Activated CD8-positive, alpha-beta T cell treated with anti-CD3 and anti-CD28 coated beads for 36 hours (primary cell): Measurements from ENCODE around the gene GRM2. TPM values are rescaled to one million over a fixed set of nuclear protein-coding genes. Genes with fewer than 3 reads are reported as not detected.

Experiments used
- ATAC-seq: fragments of 200-7000 bp; cut with Tn5 transposase; one replicate; pipeline ENCODE4 v1.10.0; 2021; ENCODE audit warnings: mild to moderate bottlenecking, moderate library complexity
- CTCF ChIA-PET: fragments of 350-600 bp; sonication (Branson Sonifier 250); formaldehyde crosslinking; loops from one replicate; lab custom pipeline; 2021; ENCODE audit warnings: antibody characterized with exemption; lab: Charles Lee
- POLR2A ChIA-PET: fragments of 350-600 bp; sonication (Branson Sonifier 250); formaldehyde crosslinking; loops from one replicate; lab custom pipeline; 2021; ENCODE audit warnings: antibody characterized with exemption; lab: Charles Lee
- DNase-seq: peaks from one replicate; pipeline ENCODE4 v3.0.0-alpha.2; 2020
- H3K27ac Mint-ChIP-seq: one replicate; pipeline ENCODE4 v1.8.0; 2021; ENCODE audit warnings: mild to moderate bottlenecking, mixed read lengths
- H3K27me3 Mint-ChIP-seq: one replicate; pipeline ENCODE4 v1.8.0; 2021; ENCODE audit warnings: mixed read lengths
- H3K36me3 Mint-ChIP-seq: one replicate; pipeline ENCODE4 v1.8.0; 2021; ENCODE audit warnings: low read depth, mixed read lengths
- H3K4me1 Mint-ChIP-seq: one replicate; pipeline ENCODE4 v1.8.0; 2021; ENCODE audit warnings: low read depth, mixed read lengths
- H3K4me3 Mint-ChIP-seq: one replicate; pipeline ENCODE4 v1.8.0; 2021; ENCODE audit warnings: mild to moderate bottlenecking, moderate library complexity, mixed read lengths
- H3K9me3 Mint-ChIP-seq: one replicate; pipeline ENCODE4 v1.8.0; 2021; ENCODE audit warnings: mixed read lengths
- intact Hi-C: fragments of 100-400 bp; cut with micrococcal nuclease; formaldehyde crosslinking; loops from one replicate; pipeline ENCODE4 v1.10.0; 2022
- total RNA-seq, 2 experiments: library from RNA; stranded (reverse); gene quantifications; one replicate each; pipeline ENCODE4 v1.2.3, GENCODE V29; 2021
- TF ChIP-seq, protein P1 (sequence below): fragments of 200-600 bp; IDR thresholded peaks from one replicate; pipeline ENCODE4 v1.8.0; 2022; ENCODE audit warnings: antibody characterized with exemption, mild to moderate bottlenecking

The GRM2 gene
- total RNA-seq, 2 experiments from 2014 or later, result 0.20 to 0.22 TPM

DNA sequence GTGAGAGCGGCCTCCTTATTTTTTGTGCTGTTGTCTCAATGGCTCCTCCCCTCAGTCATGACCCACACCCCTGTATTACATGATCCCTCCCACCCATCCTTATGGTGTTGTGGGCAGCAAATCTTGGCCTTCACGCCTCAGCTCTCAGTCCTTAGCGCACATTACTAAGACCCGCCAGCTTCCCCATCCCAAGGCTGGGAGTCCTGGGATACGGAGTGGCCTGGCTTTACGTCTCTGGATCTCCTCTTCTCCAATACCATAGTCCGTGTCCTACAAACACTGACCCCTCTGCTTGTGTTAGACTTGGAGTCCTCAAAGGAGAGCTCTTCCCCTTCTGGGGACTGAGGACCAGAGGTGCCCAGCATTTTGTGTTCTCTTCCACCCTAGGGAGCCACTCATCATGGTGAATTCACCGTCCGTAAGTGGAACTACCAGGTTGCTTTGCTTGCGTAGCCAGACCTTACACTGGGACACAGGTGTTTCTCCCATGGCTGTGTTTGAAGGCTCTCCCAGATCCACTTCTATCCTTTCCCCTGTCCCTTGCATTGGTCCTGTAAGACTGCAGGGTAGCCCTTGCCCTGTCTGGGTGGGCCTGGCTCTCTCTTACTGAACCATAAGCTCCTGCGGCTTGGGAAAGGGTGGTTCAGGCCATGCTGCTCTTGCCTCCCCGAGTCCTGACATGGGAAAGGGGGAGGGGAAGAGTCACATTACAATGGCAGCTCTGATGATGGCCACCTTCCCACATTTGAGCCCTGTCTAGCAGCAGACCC, 13.6 kb downstream of the GRM2 start:
- CTCF ChIA-PET, result interaction anchor here (0.6 to 6.7 kb wide), 10 partner anchors 9 to 220 kb away, joined by 3 to 84 read pairs (median 14); partner anchors contain the start of gene DCAF1
- ATAC-seq (no peak), DNase-seq (no peak)
- TF ChIP-seq, protein P1, sequence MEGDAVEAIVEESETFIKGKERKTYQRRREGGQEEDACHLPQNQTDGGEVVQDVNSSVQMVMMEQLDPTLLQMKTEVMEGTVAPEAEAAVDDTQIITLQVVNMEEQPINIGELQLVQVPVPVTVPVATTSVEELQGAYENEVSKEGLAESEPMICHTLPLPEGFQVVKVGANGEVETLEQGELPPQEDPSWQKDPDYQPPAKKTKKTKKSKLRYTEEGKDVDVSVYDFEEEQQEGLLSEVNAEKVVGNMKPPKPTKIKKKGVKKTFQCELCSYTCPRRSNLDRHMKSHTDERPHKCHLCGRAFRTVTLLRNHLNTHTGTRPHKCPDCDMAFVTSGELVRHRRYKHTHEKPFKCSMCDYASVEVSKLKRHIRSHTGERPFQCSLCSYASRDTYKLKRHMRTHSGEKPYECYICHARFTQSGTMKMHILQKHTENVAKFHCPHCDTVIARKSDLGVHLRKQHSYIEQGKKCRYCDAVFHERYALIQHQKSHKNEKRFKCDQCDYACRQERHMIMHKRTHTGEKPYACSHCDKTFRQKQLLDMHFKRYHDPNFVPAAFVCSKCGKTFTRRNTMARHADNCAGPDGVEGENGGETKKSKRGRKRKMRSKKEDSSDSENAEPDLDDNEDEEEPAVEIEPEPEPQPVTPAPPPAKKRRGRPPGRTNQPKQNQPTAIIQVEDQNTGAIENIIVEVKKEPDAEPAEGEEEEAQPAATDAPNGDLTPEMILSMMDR, result no peak
- POLR2A ChIA-PET, result interaction anchor here (1.0 kb wide), 1 partner anchor 8 kb away, joined by 3 read pairs; no protein-coding TSS in a partner anchor
- Mint-ChIP-seq H3K27me3 (no peaks in the 10 kb centered on the region), H3K9me3 (peaks cover 2% of the 10 kb centered on the region), H3K27ac (no peak overlapping the region), H3K36me3 (no peaks in the 10 kb centered on the region), H3K4me3 (no peak overlapping the region), H3K4me1 (peaks cover 35% of the 10 kb centered on the region)
- intact Hi-C loops, result loop anchor here (5.0 kb wide), 1 partner anchor 82 kb away; no protein-coding TSS in a partner anchor

DNA sequence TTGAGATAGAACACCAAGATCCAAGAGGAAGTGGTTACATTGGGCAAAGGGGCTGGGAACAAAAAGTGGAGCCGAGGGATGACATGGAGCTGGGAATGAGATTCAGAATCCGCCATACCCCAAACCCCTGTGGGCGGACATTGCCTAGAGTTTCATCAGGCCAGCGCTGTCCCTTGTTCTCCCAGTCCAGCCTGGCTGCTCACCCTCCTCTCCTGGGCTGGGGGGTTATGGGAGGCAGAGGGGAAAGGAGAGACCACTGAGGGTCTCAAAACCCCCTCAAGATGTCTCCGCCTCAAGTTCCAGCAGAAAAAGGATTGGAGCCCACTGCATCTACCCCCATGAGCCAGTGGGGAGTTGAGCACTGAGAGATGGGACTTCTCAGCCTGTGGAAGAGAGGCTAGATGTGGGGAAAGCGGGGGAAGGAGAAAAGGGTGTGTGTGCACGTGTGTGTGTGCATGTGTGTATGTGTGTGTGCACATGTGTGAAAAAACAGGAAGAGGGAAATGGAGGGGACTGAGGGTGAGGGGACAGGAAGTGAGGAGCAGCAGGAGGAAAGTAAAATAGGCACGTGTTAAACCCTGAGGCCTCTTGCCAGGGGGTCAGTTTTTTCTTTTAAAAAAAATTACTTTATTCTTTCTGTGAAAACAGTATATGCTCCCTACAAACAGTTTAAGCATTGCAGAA, 14.3 kb downstream of the GRM2 start:
- TF ChIP-seq, protein P1, result no peak
- POLR2A ChIA-PET, result no interaction called here
- CTCF ChIA-PET, result interaction anchor here (0.6 to 6.7 kb wide), 7 partner anchors 8 to 221 kb away, joined by 3 to 84 read pairs (median 20); partner anchors contain the start of gene DCAF1
- Mint-ChIP-seq H3K9me3 (peaks cover 2% of the 10 kb centered on the region), H3K4me1 (peaks cover 35% of the 10 kb centered on the region), H3K36me3 (no peaks in the 10 kb centered on the region), H3K27me3 (no peaks in the 10 kb centered on the region), H3K27ac (peak overlapping the region; percentile 62), H3K4me3 (no peak overlapping the region)
- intact Hi-C loops, result loop anchor here (5.0 kb wide), 1 partner anchor 81 kb away; no protein-coding TSS in a partner anchor
- no peak for DNase-seq
- no peak for ATAC-seq

DNA sequence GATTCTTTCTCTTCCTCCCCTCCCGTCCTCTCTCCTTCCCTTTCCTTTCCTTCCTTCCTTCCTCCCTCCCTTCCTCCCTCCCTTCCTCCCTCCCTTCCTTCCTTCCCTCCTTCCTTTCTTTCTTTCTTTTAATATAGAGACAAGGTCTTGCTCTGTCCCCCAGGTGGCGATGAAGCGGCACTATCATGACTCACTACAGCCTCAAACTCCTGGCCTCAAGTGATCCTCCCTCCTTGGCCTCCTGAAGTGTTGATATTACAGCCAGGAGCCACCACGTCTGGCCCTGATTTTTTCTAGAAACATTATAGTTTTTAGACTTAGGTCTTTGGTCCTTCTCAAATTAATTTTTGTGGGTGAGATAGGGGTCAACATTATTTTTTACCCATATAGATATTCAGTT, 15.5 kb downstream of the GRM2 start:
- ChIA-PET CTCF (interaction anchor here (0.7 to 0.8 kb wide), 2 partner anchors 18 to 78 kb away, joined by 3 read pairs; no protein-coding TSS in a partner anchor), POLR2A (no interaction called here)
- peak; percentile 67 for DNase-seq
- TF ChIP-seq, protein P1, result peak; percentile 30
- H3K9me3 Mint-ChIP-seq, result peaks cover 2% of the 10 kb centered on the region
- no peak overlapping the region for H3K4me3 Mint-ChIP-seq
- H3K27ac Mint-ChIP-seq, result no peak overlapping the region
- H3K36me3 Mint-ChIP-seq, result no peaks in the 10 kb centered on the region
- peaks cover 36% of the 10 kb centered on the region for H3K4me1 Mint-ChIP-seq
- intact Hi-C loops, result loop anchor here (5.0 kb wide), 1 partner anchor 80 kb away; no protein-coding TSS in a partner anchor
- ATAC-seq, result peak; percentile 28
- H3K27me3 Mint-ChIP-seq, result no peaks in the 10 kb centered on the region

DNA sequence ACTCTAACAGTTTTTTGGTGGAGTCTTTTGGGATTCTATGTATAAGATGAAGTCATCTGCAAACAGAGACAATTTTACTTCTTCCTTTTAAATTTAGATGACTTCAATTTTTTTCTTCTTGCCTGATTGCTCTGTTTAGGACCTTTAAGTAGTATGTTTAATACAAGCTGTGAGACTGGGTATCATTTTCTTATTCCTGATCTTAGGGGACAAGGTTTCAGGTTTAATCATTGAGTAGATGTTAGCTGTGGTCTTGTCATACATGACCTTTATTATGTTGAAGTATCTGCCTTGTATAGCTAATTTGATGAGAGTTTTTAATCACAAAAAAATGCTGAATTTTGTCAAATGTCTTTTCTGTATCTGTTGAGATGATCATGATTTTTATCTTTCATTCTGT, 20.6 kb downstream of the GRM2 start:
- POLR2A ChIA-PET, result no interaction called here
- Mint-ChIP-seq H3K27ac (peak overlapping the region; percentile 79), H3K9me3 (peaks cover under 1% of the 10 kb centered on the region), H3K4me3 (peak overlapping the region; percentile 7), H3K36me3 (no peaks in the 10 kb centered on the region), H3K27me3 (peaks cover 1% of the 10 kb centered on the region), H3K4me1 (peaks cover 35% of the 10 kb centered on the region)
- intact Hi-C loops, result no loop called here
- no peak for DNase-seq
- ATAC-seq, result peak; percentile 82
- CTCF ChIA-PET, result interaction anchor here (0.7 to 6.6 kb wide), 3 partner anchors 9 to 72 kb away, joined by 3 to 41 read pairs (median 41); no protein-coding TSS in a partner anchor
- TF ChIP-seq, protein P1, result no peak
